ENCODE results near the gene NCCRP1.

Gene NCCRP1

GRCh38 chr19:39164289-39164688 lies 32.5 kb upstream of the NCCRP1 start:
- no peak for FAIRE-seq

GRCh38 chr19:39165857-39166256 lies 30.9 kb upstream of the NCCRP1 start:
- DNase-seq (ENCODE audit: insufficient read length, low spot score) (no peak), FAIRE-seq (no peak)

More at GRCh38 chr19:39164289-39164688, 32.5 kb upstream of the NCCRP1 start:
- DNase-seq (ENCODE audit: insufficient read length, low spot score) = no peak

- DNase-seq (ENCODE audit: insufficient read length, low spot score) (no peak), FAIRE-seq (no peak)
Measured at GRCh38 chr19:39166571-39167391, 30.0 kb upstream of the NCCRP1 start.

GRCh38 chr19:39167461-39168257 lies 29.1 kb upstream of the NCCRP1 start:
- DNase-seq (ENCODE audit: insufficient read length, low spot score) (no peak), FAIRE-seq (no peak)

- no peak for FAIRE-seq
Measured at GRCh38 chr19:39168258-39169142, 28.3 kb upstream of the NCCRP1 start.

GRCh38 chr19:39169143-39169810 lies 27.5 kb upstream of the NCCRP1 start:
- DNase-seq (ENCODE audit: insufficient read length, low spot score) = no peak
- FAIRE-seq = no peak

More at GRCh38 chr19:39168258-39169142, 28.3 kb upstream of the NCCRP1 start:
- no peak for DNase-seq (ENCODE audit: insufficient read length, low spot score)

GRCh38 chr19:39170386-39171231 lies 26.2 kb upstream of the NCCRP1 start:
- FAIRE-seq (no peak), DNase-seq (ENCODE audit: insufficient read length, low spot score) (no peak)

- no peak for FAIRE-seq
- no peak for DNase-seq (ENCODE audit: insufficient read length, low spot score)
Measured at GRCh38 chr19:39171479-39172465, 25.0 kb upstream of the NCCRP1 start.

GRCh38 chr19:39172700-39173501 lies 23.9 kb upstream of the NCCRP1 start:
- DNase-seq (ENCODE audit: insufficient read length, low spot score) (no peak), FAIRE-seq (no peak)

GRCh38 chr19:39173502-39173991 lies 23.2 kb upstream of the NCCRP1 start:
- DNase-seq (ENCODE audit: insufficient read length, low spot score) (no peak), FAIRE-seq (no peak)

- DNase-seq (ENCODE audit: insufficient read length, low spot score) = no peak
- FAIRE-seq = no peak
Measured at GRCh38 chr19:39174142-39174541, 22.6 kb upstream of the NCCRP1 start.

GRCh38 chr19:39174558-39175544 lies 21.9 kb upstream of the NCCRP1 start:
- FAIRE-seq (no peak), DNase-seq (ENCODE audit: insufficient read length, low spot score) (no peak)

- FAIRE-seq (no peak), DNase-seq (ENCODE audit: insufficient read length, low spot score) (no peak)
Measured at GRCh38 chr19:39175564-39175963, 21.2 kb upstream of the NCCRP1 start.

GRCh38 chr19:39177110-39177699 lies 19.6 kb upstream of the NCCRP1 start:
- DNase-seq (ENCODE audit: insufficient read length, low spot score) (no peak), FAIRE-seq (no peak)

GRCh38 chr19:39177736-39178135 lies 19.0 kb upstream of the NCCRP1 start:
- no peak for FAIRE-seq
- DNase-seq (ENCODE audit: insufficient read length, low spot score) = no peak
